NCI-H2196 (cell line): ENCODE results near the gene MST1R.
A peak's percentile ranks its signal among the peaks of the same experiment; 100 is the strongest.

ENCODE experiments used
- DNase-seq: peaks from one replicate; lab custom pipeline; 2025; ENCODE audit not compliant: unreplicated experiment; lab: John Stamatoyannopoulos, UW

Gene MST1R

DNA sequence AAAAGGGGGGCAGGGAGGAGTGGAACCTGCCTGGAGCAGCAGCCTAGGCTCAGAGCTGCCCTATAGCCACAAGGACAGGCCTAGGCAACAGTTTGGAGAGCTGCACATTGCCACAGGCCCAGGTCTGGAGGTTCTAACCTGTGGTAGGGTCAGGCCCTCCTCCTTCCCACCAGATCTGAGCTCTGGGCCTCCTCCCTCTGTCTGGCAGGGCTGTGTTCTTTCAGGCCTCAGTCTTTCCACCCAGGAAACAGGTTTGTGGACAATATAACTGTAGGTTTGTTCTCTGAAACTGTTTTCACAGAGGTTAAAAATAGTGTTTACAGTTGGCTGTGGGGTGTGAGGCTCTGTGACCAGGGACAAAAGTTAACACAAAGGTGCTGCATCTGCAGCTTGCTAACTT, 25.0 kb downstream of the MST1R start:
- DNase-seq, result no peak

- DNase-seq, result no peak
Observed at GRCh38 chr3:49877716-49878115, 26.0 kb downstream of the MST1R start.

DNA sequence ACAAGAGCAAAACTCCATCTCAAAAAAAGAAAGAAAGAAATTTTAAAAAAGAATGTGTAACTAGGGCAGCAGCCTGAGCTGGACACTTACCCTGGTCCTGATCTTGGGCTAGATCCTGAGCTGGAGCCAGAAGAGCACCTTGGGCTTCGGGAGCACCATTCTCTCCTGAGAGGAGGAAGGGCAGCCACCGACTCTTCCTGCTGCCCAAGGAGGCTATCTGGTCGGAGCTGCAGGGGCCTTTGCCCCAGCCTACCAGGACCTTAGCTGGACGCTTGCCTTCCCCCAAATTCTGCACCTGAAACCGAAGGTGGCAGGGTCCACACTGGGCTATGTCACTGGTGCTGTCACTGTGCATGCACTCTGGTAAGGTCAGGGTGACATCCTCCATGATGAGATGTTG, 27.1 kb downstream of the MST1R start:
- no peak for DNase-seq

DNA sequence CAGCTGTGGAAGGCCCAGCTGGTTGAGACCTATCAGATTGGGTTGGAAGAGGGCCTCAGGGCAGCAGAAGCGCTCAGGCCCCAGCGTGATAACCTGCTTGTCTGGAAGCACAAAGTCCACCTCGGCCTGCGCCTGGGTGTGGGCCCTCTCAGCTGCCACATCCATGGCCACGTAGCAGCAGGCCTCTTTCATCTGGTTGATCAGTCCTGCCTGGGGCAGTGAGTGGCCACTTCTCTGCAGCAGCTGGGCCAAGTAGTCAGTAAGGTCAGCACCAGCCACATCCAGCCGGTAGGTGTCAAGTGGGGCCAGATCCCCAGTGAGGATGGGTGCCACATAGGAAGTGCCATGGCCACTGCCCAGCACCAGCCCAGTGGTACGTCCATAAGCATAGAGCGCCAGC, 30.1 kb downstream of the MST1R start:
- DNase-seq, result no peak

DNA sequence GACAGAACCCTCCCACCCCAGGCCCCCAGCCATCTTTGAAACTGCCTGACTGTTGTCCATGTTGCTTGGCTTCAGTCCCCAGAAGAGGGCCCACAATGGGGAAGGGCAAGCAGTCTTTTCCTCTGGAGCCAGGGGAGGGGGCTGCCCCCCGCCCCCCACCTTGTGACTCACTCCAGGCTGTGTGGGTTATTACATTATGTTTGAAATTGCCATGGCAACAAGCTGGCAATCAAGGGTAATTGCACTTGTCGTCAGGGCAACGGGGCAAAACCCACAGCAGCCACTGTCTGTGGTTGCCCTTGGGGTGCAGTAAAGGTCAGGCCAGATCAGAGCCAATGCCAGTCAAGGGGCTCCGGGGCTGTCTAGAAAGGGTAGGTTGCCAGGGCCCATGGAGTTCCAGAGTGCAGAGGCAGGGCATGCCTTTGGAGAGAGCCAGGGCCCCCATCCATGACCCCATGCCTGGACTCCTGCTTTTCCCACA, 30.8 kb downstream of the MST1R start:
- DNase-seq, result no peak

GRCh38 chr3:49871531-49872153, 32.0 kb downstream of the MST1R start:
- no peak for DNase-seq

DNA sequence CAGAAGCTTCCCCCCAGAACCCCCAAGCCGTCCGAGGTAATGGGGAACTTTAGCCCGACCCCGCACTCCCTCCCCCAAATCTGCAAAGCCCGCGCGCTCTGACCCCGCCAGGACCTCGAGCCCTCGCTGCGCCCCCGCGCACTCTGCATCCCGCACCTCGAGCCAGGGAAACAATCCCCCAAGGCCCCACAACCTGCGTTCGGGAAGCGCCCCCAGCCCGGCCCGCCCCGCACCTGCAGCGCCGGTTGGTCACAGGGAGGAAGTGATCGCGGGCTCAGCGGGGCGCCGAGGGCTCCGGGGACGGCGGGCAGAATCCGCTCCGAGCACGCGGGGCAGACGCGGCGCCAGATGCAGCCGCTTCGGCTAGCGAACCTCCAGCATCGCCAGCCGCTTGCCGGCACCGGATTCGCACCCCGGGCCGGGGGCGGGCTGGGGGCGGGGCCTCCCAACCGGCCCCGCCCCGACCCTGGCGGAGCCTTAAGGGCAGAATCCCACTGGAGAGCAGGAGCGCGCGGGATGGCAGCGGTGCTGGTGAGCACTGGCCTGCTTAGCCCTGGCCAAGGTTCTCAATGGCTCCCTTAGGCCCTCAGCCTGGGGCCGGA, 34.0 kb downstream of the MST1R start, which contains the start of gene CAMKV:
Gene CAMKV (minus strand): TSS at position 382 of the 602 bp plus-strand sequence. CDS start 7,518 bp downstream, outside the sequence.
- peak; percentile 32 for DNase-seq

GRCh38 chr3:49868862-49869466, 34.7 kb downstream of the MST1R start:
- no peak for DNase-seq

DNA sequence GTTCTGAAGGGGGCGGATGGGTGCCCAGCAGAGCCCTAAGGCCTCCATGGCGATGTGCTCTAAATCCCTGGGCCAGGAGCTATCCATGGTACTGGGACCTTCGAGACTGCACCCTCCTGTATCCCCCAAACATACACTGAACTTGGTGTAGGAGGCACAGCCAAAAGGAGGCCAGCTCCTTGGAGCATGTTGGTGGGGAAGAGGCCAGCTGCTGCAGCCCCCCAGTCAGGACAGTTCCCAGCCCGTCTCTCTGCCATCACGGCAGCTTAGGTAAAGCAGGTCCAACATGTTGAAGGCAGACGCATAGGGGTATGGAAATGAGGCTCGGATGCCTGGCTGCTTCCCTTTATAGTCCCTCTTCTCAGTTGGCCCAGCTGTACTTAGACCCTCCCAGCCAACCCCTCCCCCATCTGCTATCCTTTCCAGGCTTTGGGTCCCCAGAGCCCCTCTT, 35.8 kb downstream of the MST1R start:
- DNase-seq, result no peak

DNA sequence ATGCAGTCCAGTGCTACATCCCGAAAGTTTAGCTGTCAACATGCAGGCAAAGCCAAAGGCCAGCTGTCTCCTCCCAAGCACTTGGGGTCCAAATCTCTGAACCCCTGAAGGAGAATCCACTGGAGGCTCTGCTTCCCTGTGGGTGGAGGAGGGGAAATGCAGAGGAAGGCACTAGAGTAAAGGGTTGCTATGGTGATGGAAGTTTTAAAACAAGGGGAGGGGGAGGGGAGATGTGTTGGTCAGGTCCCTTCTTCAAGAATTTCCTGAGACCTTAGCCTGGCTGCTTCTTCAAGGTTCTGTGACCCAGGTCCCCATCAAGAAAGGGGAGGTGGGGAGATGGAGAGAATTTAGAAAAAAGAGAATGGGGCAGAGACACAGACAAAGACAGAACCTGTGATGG, 36.3 kb downstream of the MST1R start:
- no peak for DNase-seq

- DNase-seq, result no peak
Observed at GRCh38 chr3:49865198-49865784, 38.4 kb downstream of the MST1R start.

DNA sequence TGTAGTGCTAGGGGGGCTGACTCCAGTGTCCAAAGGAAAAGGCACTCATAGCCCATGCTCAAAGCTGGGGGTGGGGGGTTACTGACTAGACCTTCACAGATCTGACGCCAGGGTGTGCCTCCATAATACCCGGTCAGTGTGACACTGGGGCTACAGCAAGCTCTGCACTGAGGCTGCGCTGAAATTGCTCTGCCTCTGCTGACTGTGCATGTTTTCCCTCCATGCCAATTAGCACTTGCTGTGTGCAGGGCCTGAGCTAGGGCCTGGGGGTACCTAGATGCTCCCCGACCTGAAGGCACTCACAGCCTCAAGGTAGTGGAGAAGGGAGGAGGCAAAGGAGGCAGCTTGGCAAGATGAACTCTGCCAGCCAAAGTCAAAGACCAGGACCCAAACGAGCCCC, 39.2 kb downstream of the MST1R start:
- no peak for DNase-seq

DNA sequence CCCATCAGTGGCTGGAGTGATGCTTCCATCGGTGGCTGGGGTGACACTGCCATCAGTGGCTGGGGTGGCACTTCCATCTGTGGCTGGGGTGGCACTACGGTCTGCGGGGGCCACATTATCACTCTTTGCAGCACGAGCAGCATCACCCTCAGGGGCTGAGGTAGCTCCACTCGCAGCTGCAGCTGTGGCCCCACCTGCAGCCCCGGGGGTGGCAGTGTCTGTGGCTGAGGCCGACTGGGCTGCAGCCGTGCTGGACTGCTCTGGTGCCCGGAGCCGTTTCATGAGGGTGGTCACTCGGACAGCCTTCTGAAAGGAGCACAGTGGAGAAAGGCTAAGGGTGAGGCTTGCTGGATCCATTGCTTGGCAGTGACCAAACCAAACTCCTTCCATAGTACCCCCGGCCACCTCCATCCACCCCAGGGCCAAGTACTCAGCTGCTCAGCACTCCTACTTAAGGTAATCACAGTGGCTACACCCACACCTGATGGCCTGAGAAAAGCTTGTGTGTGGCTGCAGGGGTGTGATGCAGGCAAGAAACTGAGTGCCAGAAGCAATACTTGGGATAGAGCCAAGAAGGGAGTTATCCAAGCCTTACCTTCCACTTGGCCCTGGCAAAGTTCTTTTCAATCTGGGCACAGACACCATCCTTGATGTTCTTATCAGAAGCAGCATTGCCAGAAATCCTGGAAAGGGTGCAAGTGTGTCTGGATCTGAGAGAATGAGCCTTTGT, 43.9 kb downstream of the MST1R start:
- no peak for DNase-seq

DNA sequence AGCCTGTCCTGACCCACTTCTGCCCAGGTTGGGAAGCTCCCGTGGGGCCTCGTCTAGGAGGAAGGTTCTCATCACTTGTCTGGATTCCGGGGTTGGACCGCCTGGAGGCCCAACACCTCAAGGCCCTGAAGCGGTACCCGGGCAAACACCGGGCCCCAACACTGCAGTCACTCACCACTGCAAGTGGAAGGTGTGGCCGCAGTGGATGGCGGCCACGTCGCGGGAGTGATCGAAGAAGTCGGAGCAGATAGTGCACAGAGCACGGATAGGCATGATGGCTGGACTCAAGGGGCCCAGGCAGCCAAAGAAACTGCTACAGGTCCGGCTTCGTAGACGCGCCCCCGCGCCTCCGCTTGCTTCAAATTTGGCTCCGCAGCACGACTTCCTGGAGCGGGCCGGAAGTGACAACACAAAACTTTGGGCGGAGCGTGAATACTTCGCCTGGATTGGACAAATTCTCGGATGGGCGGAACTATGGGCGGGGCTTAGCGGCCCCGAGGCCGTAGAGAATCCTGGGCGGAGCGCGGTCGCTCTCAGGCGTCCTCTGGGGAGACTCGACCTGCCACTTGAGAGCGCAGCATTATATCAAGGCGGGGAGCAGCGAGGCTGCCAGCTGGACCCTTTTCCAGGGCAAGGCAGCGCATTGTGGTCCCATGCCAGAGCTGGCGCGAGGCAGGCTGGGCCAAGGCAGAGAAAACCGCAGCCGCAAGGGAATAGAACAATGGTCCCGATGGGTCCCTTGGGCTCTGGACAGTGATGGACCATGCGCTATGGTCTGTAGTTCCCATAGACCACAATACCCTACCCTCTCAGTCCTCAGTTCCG, 47.3 kb downstream of the MST1R start, which contains the start of gene TRAIP:
Gene TRAIP (minus strand): TSS at position 384 of the 825 bp plus-strand sequence. CDS start 111 bp downstream, at position 273.
- peak; percentile 89 for DNase-seq

- no peak for DNase-seq
Observed at GRCh38 chr3:49855662-49856061, 48.0 kb downstream of the MST1R start.

DNA sequence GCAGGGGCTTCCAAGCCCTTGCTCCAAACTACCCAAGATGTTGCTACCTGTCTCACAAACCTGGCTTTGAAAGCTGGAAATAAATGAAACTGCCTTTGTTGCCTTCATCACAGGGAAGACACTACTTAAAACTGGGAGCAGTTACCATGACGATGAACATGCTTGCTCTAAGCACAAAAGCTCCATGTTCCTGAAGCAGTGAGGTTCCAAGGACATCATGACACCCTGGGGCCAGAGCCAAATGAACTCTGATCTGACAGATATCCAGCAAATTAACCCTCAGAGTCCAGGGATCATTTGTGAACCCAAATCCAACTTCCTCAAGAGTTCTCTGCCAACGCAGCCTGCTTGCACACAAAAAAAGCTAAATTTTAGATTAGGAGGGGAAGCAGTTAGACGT, 58.0 kb downstream of the MST1R start:
- DNase-seq, result no peak

DNA sequence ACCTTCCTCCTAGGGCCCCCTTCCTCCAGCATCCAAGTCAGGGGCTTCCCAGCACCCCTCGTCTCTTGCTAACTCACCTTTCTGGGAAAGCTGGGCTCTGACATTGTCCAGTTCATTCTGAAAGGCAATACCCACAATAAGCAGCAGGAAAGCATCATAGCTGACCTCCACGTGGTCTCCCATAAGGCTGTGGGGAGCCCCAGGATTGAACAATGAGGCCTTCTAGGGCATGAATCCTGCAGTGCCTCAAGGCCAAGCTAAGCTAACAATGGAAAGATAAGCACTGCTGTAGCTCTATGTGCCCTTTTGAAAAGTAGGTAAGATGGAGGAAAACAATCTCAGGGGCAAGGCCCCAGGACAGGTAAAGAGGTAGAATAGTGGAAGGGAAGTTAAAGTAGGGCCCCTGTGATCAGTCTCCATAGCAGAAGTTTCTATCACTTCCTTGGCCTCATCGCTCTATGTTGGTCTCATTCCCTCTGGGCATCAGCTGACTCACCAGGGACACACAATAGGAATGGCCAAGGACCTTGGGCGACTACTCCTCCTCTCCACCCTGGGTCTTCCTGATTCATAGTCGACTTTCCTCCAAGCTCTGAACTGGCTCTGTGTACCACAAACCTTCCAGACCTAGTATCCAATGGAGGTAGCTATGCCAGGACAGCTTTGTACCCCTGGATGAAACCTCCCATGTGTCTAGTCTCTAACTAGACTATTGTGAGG, 59.0 kb downstream of the MST1R start:
- DNase-seq, result no peak

GRCh38 chr3:49842843-49843517, 60.7 kb downstream of the MST1R start:
- peak; percentile 20 for DNase-seq

DNA sequence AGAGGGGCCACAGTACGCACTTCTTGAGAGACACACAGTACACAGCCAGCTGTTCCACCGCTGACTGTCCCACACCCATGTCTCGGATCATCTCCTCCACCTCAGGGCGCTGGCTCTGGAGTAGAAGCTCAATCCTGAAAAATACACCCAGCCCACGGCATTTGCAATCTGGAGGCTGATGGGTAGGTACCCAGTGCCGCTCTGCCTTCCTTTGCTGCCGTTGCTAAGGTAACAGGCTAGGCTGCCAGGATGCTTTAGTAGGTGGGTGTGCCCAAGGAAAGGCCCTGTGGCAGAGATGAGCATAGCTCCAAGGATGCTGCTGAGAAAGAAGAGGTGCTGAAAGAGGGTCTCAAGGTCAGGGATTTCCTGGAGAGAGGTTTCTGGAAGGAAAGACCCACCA, 61.9 kb downstream of the MST1R start:
- peak; percentile 2 for DNase-seq
